IMR-90 (cell line): ENCODE data around the gene ZC3H7B.

Experiments used
- NFE2L2 ChIP-seq: fragments of 150-350 bp; IDR thresholded peaks from 2 replicates; pipeline ENCODE4 v1.6.1; 2016; ENCODE audit warnings: low read depth, mild to moderate bottlenecking, low read length
- TF ChIP-seq, protein P1 (sequence below): fragments of 150-350 bp; IDR thresholded peaks from 2 replicates; pipeline ENCODE4 v1.6.1; 2016; ENCODE audit warnings: low read depth, mild to moderate bottlenecking, low read length, moderate library complexity, borderline replicate concordance
- TF ChIP-seq, protein P2 (sequence below): conservative IDR thresholded peaks from 2 replicates; pipeline ENCODE4 v1.5.1; 2012; ENCODE audit warnings: mild to moderate bottlenecking, low read depth, low read length, improper control_type of control experiment

DNA sequence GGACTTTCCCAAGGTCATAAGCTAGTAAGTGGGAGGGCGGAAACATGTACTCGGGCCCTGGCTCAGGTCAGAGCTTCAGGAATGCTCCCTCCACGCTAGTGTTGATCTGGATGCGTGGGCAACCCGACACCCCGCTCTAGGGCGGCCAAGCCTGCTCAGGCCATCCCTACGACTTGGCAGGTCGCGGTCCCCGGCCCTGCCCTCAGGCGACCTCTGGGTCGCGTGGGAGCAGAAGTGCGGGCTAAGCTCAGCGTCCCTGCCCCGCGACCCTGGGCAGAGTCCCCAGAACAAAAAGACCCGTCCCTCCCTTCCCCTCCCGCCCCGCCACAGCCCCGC lies 79.6 kb downstream of the ZC3H7B start:
- TF ChIP-seq, protein P1, sequence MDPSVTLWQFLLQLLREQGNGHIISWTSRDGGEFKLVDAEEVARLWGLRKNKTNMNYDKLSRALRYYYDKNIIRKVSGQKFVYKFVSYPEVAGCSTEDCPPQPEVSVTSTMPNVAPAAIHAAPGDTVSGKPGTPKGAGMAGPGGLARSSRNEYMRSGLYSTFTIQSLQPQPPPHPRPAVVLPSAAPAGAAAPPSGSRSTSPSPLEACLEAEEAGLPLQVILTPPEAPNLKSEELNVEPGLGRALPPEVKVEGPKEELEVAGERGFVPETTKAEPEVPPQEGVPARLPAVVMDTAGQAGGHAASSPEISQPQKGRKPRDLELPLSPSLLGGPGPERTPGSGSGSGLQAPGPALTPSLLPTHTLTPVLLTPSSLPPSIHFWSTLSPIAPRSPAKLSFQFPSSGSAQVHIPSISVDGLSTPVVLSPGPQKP: no peak
- TF ChIP-seq NFE2L2: no peak
- TF ChIP-seq, protein P2, sequence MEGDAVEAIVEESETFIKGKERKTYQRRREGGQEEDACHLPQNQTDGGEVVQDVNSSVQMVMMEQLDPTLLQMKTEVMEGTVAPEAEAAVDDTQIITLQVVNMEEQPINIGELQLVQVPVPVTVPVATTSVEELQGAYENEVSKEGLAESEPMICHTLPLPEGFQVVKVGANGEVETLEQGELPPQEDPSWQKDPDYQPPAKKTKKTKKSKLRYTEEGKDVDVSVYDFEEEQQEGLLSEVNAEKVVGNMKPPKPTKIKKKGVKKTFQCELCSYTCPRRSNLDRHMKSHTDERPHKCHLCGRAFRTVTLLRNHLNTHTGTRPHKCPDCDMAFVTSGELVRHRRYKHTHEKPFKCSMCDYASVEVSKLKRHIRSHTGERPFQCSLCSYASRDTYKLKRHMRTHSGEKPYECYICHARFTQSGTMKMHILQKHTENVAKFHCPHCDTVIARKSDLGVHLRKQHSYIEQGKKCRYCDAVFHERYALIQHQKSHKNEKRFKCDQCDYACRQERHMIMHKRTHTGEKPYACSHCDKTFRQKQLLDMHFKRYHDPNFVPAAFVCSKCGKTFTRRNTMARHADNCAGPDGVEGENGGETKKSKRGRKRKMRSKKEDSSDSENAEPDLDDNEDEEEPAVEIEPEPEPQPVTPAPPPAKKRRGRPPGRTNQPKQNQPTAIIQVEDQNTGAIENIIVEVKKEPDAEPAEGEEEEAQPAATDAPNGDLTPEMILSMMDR: no peak
